CD14-positive monocyte (primary cell): ENCODE results near the gene PAQR9. TPM values are rescaled to one million over a fixed set of nuclear protein-coding genes. Genes with fewer than 3 reads are reported as not detected.
A peak's percentile ranks its signal among the peaks of the same experiment; 100 is the strongest.

ENCODE experiments used
- DNase-seq, 3 donors: peaks; one replicate each; pipeline ENCODE4 v3.0.0-alpha.2; 2011 to 2022
- H2AFZ ChIP-seq: 2 replicates; pipeline ENCODE4 v1.6.0; 2012; ENCODE audit warnings: mild to moderate bottlenecking, low read depth, low read length, inconsistent platforms; ENCODE audit not compliant: insufficient read depth, poor library complexity, severe bottlenecking
- H3K27ac ChIP-seq, 2 donors: 1 replicate in 1 of 2; 2 replicates in 1 of 2; pipeline ENCODE4 v1.5.1; 2012 to 2013; ENCODE audit warnings: low read length in 2 of 2, control low read depth in 1 of 2, inconsistent platforms in 1 of 2, low read depth in 1 of 2, mild to moderate bottlenecking in 1 of 2
- H3K27me3 ChIP-seq, 2 donors: one replicate each; pipeline versions ENCODE4 v1.6.0 to v1.6.1; 2011 to 2013; ENCODE audit warnings: low read length in 2 of 2; ENCODE audit not compliant: control insufficient read depth in 2 of 2, insufficient read depth in 2 of 2
- H3K36me3 ChIP-seq, 2 donors: replicated peaks in 1 of 2; 1 replicate in 1 of 2; 2 replicates in 1 of 2; pipeline versions ENCODE4 v1.5.1 to v1.6.1; 2012 to 2013; ENCODE audit warnings: low read length in 2 of 2, control low read depth in 1 of 2, inconsistent platforms in 1 of 2, mild to moderate bottlenecking in 1 of 2; ENCODE audit not compliant: insufficient read depth in 2 of 2, control insufficient read depth in 1 of 2
- H3K4me1 ChIP-seq, 2 donors: 1 replicate in 1 of 2; 2 replicates in 1 of 2; pipeline versions ENCODE4 v1.5.1 to v1.6.1; 2012 to 2013; ENCODE audit warnings: low read length in 2 of 2, control low read depth in 1 of 2, inconsistent platforms in 1 of 2, mild to moderate bottlenecking in 1 of 2, moderate library complexity in 1 of 2; ENCODE audit not compliant: insufficient read depth in 2 of 2, control insufficient read depth in 1 of 2
- H3K4me2 ChIP-seq: replicated peaks from 2 replicates; pipeline ENCODE3; 2012; ENCODE audit warnings: low read length, moderate library complexity, mild to moderate bottlenecking; ENCODE audit not compliant: poor library complexity, severe bottlenecking; ENCODE audit errors: extremely low read depth
- H3K4me3 ChIP-seq, 3 experiments: fragments of 200-600 bp in 1 of 3; sonication (generic) in 1 of 3; replicated peaks in 1 of 3; 1 replicate in 2 of 3; 2 replicates in 1 of 3; pipeline ENCODE4 v1.5.1; 2011 to 2013; ENCODE audit warnings: low read length in 3 of 3, mild to moderate bottlenecking in 3 of 3, control low read depth in 2 of 3, low read depth in 2 of 3, inconsistent platforms in 1 of 3, moderate library complexity in 1 of 3
- H3K79me2 ChIP-seq: 2 replicates; pipeline ENCODE4 v1.6.0; 2012; ENCODE audit warnings: mild to moderate bottlenecking, control low read depth, inconsistent platforms, low read length, moderate library complexity; ENCODE audit not compliant: insufficient read depth
- H3K9ac ChIP-seq: 2 replicates; pipeline ENCODE4 v1.6.0; 2017; ENCODE audit warnings: low read length, mild to moderate bottlenecking; ENCODE audit not compliant: insufficient read depth, poor library complexity, severe bottlenecking
- H3K9me3 ChIP-seq, 2 donors: replicated peaks in 1 of 2; 1 replicate in 1 of 2; 2 replicates in 1 of 2; pipeline versions ENCODE4 v1.5.1 to v1.6.1; 2012 to 2013; ENCODE audit warnings: low read length in 2 of 2, control low read depth in 1 of 2; ENCODE audit not compliant: control insufficient read depth in 1 of 2, insufficient read depth in 1 of 2
- H4K20me1 ChIP-seq: 2 replicates; pipeline ENCODE4 v1.6.0; 2012; ENCODE audit warnings: mild to moderate bottlenecking, low read length, control low read depth, moderate library complexity; ENCODE audit not compliant: insufficient read depth
- H3K27ac Mint-ChIP-seq, 7 donors: one replicate each; pipeline ENCODE4 v1.8.0; 2020; ENCODE audit warnings: mild to moderate bottlenecking in 7 of 7, mixed read lengths in 7 of 7, moderate library complexity in 6 of 7, inconsistent platforms in 2 of 7
- H3K27me3 Mint-ChIP-seq, 3 donors: one replicate each; pipeline ENCODE4 v1.8.0; 2021 to 2022; ENCODE audit warnings: low read depth in 3 of 3, mild to moderate bottlenecking in 3 of 3, mixed read lengths in 3 of 3, moderate library complexity in 3 of 3, inconsistent platforms in 1 of 3
- H3K36me3 Mint-ChIP-seq, 2 donors: one replicate each; pipeline ENCODE4 v1.8.0; 2020; ENCODE audit warnings: mixed read lengths in 2 of 2, inconsistent platforms in 1 of 2, mild to moderate bottlenecking in 1 of 2
- H3K4me1 Mint-ChIP-seq: one replicate; pipeline ENCODE4 v1.8.0; 2020; ENCODE audit warnings: mild to moderate bottlenecking, mixed read lengths
- H3K4me3 Mint-ChIP-seq, 2 donors: one replicate each; pipeline ENCODE4 v1.8.0; 2020; ENCODE audit warnings: mild to moderate bottlenecking in 2 of 2, mixed read lengths in 2 of 2, moderate library complexity in 1 of 2
- H3K9me3 Mint-ChIP-seq, 7 donors: one replicate each; pipeline ENCODE4 v1.8.0; 2020 to 2022; ENCODE audit warnings: mixed read lengths in 7 of 7, mild to moderate bottlenecking in 6 of 7, moderate library complexity in 6 of 7, inconsistent platforms in 2 of 7
- WGBS: methylation state at CpG from one replicate; pipeline ENCODE4 v1.1.5; 2013; ENCODE audit warnings: missing lambda C conversion rate; ENCODE audit not compliant: insufficient coverage; 5-methylcytosine and 5-hydroxymethylcytosine counted together
- intact Hi-C, 2 donors: fragments of 100-400 bp; cut with micrococcal nuclease; formaldehyde crosslinking; loops; one replicate each; pipeline versions ENCODE4 v1.15.0 to v1.15.1; 2023
- polyA plus RNA-seq, 3 donors: library from polyadenylated mRNA; depleted of rRNA in 1 of 3; unstranded in 2 of 3; stranded (reverse) in 1 of 3; fragments of 300-500 nt in 2 of 3; fragments of >200 nt in 1 of 3; fragmentation: Illumina TruSeq in 2 of 3; gene quantifications; 1 replicate in 2 of 3; 2 replicates in 1 of 3; pipeline ENCODE4 v1.2.3, GENCODE V29; 2012 to 2021
- TF ChIP-seq, protein P1 (sequence below): fragments of 200-600 bp; IDR thresholded peaks from one replicate; pipeline ENCODE4 v1.8.0; 2022; ENCODE audit warnings: antibody characterized with exemption, mild to moderate bottlenecking

PAQR9 gene
- polyA plus RNA-seq, 3 donors: not detected

DNA sequence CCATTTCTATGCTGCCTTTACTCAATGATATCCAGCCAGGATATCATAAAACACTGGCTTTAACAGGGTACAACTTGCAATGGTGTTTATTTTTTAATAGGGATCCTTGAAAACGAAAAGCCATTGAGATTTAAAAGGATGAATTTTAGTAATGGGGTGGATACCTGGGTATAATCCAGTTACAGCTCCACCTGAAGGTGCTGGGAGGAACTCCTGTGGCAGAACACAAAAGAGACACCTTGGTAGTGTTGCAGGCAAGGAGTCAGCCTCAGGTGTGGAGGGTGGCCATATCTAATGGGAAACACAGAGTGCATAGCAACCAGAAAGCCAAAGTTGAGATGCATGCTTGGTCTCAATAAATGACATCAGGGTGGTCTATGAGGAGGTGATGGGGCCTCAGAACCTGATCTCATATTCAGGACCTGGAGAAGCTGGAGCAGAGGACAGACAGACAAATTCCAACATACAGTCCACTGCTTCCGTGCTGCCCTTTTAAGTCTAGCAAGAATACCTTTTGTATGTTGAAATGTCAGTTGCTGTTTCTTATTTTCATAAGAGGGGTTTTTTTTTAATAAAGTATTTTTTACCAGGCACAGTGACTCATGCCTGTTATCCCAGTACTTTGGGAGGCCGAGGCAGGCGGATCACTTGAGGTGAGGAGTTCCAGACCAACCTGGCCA, 12.0 kb upstream of the PAQR9 start:
- peaks cover 7% of the 10 kb centered on the region for H3K4me1 Mint-ChIP-seq
- Histone ChIP-seq H3K9ac (no peak overlapping the region), H3K9me3 (no peaks in the 10 kb centered on the region), H3K4me1 (peaks cover 0 to 3% of the 10 kb centered on the region in 2 donors), H2AFZ (no peak overlapping the region), H3K4me3 (no peak overlapping the region), H3K4me2 (no peak overlapping the region), H3K36me3 (no peaks in the 10 kb centered on the region), H3K79me2 (no peaks in the 10 kb centered on the region), H3K27ac (no peak overlapping the region), H4K20me1 (no peaks in the 10 kb centered on the region), H3K27me3 (no peaks in the 10 kb centered on the region)
- H3K36me3 Mint-ChIP-seq: no peaks in the 10 kb centered on the region
- H3K9me3 Mint-ChIP-seq: no peaks in the 10 kb centered on the region
- no peak overlapping the region for H3K27ac Mint-ChIP-seq
- intact Hi-C loops: no loop called here
- no peak for DNase-seq
- no peak overlapping the region for H3K4me3 Mint-ChIP-seq
- TF ChIP-seq, protein P1, sequence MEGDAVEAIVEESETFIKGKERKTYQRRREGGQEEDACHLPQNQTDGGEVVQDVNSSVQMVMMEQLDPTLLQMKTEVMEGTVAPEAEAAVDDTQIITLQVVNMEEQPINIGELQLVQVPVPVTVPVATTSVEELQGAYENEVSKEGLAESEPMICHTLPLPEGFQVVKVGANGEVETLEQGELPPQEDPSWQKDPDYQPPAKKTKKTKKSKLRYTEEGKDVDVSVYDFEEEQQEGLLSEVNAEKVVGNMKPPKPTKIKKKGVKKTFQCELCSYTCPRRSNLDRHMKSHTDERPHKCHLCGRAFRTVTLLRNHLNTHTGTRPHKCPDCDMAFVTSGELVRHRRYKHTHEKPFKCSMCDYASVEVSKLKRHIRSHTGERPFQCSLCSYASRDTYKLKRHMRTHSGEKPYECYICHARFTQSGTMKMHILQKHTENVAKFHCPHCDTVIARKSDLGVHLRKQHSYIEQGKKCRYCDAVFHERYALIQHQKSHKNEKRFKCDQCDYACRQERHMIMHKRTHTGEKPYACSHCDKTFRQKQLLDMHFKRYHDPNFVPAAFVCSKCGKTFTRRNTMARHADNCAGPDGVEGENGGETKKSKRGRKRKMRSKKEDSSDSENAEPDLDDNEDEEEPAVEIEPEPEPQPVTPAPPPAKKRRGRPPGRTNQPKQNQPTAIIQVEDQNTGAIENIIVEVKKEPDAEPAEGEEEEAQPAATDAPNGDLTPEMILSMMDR: peak; percentile 2
- WGBS: 83% methylated on average over 1 of the region's 4 CpGs
- peaks cover 4 to 10% (median 7%) of the 10 kb centered on the region in 3 donors for H3K27me3 Mint-ChIP-seq

DNA sequence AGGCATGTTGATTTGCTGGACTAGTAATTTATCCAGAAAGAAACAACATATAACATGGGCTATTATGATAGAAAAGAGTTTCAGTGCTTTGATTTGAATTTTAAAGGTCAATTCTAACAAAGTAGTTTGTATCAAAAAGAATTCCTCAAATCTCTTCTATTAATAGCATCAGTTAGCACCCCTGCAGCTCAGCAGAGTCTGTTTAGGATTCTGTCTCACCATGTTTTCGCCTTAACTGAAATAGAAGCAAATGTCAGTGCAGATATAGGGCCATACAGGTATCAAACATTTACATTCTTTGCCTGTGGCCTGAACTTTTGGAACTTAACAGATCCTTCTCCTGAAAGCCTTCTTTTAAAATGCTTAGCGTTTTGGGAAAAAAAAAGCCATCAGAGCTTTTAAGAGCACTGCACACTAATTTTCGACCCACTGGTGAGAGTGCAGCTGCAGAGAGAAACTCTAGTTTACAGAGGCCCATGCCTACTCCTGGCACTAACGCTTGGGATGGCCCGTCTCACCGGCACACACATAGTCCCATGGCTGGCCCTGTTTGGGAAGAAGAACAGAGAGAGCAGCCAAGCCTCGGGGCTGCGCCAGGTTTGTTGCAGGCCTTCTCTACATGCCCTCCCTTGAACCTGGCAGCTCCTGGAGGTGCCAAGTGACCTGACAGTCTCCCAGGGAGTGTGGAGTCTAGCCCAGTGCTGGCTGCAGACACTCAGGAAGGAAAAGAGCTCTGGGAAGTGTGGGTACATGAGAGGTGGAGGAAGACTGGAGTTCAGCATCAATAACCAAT, 9.9 kb upstream of the PAQR9 start:
- Mint-ChIP-seq H3K9me3 (no peaks in the 10 kb centered on the region), H3K27me3 (peaks cover 9 to 15% (median 10%) of the 10 kb centered on the region in 3 donors), H3K27ac (no peak overlapping the region), H3K4me1 (peaks cover 5% of the 10 kb centered on the region), H3K4me3 (no peak overlapping the region), H3K36me3 (no peaks in the 10 kb centered on the region)
- Histone ChIP-seq H3K4me1 (peaks cover 0 to 3% of the 10 kb centered on the region in 2 donors), H3K4me3 (no peak overlapping the region), H3K27me3 (peaks cover 0 to 2% of the 10 kb centered on the region in 2 donors), H3K4me2 (no peak overlapping the region), H3K27ac (no peak overlapping the region), H2AFZ (no peak overlapping the region), H3K36me3 (no peaks in the 10 kb centered on the region), H3K79me2 (no peaks in the 10 kb centered on the region), H3K9ac (no peak overlapping the region), H3K9me3 (no peaks in the 10 kb centered on the region), H4K20me1 (no peaks in the 10 kb centered on the region)
- intact Hi-C loops: no loop called here
- 96% methylated on average over 8 of the region's 8 CpGs for WGBS
- TF ChIP-seq, protein P1: no peak
- DNase-seq: no peak
